Keratinocyte (primary cell): ENCODE measurements around the gene LILRB2.

Experiments used
- EZH2 ChIP-seq: IDR thresholded peaks from one replicate; pipeline ENCODE4 v1.6.1; 2012; ENCODE audit warnings: inconsistent platforms, mild to moderate bottlenecking, low read length, moderate library complexity
- TF ChIP-seq, protein P1 (sequence below), 3 experiments: IDR thresholded peaks in 1 of 3; conservative IDR thresholded peaks in 1 of 3; optimal IDR thresholded peaks in 1 of 3; 2 replicates in 2 of 3; 3 replicates in 1 of 3; pipeline versions ENCODE3 to v1.5.1; 2011; ENCODE audit warnings: low read length in 3 of 3, mild to moderate bottlenecking in 3 of 3, moderate library complexity in 2 of 3, control low read depth in 1 of 3, inconsistent platforms in 1 of 3; ENCODE audit not compliant: insufficient read depth in 2 of 3; ENCODE audit errors: extremely low read depth in 1 of 3

DNA sequence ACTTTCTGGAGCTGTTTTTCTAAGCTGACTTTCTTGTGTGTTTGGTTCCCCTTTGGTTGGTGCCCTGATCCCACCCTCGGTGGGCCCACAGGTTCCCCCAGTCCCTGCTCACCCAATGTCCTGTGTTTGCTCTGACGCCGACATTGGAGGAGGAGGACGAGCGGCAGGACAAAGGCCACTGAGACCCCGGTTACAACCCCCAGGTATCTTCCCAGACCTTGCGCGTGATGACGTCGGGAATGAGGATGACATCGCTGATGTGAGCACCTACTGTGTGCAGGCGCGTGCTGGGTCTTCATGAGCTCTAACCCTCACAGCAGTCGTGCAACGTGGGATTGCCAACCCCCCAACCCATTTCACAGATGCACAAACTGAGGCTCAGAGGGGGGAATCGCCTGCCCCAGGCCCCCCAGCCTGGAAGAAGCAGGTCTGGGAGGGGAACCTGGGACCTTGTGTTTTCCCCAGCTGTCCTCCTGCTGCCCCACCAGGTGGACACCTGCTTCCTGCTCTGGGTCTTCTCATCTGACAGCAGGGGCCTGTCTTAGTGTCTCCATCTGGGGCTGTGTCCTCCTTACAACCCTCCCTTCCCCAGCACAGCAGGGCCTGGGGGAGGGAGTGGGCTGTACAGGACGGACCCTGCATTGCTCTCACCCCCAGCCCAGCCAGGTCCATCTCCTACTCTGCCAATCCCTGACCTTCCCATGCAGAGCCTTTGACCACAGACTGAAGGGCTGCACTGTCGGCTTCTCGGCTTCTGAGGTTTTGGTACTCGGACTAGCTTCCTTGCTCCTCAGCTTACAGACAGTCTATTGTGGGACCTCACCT, 33.6 kb downstream of the LILRB2 start:
- TF ChIP-seq, protein P1, sequence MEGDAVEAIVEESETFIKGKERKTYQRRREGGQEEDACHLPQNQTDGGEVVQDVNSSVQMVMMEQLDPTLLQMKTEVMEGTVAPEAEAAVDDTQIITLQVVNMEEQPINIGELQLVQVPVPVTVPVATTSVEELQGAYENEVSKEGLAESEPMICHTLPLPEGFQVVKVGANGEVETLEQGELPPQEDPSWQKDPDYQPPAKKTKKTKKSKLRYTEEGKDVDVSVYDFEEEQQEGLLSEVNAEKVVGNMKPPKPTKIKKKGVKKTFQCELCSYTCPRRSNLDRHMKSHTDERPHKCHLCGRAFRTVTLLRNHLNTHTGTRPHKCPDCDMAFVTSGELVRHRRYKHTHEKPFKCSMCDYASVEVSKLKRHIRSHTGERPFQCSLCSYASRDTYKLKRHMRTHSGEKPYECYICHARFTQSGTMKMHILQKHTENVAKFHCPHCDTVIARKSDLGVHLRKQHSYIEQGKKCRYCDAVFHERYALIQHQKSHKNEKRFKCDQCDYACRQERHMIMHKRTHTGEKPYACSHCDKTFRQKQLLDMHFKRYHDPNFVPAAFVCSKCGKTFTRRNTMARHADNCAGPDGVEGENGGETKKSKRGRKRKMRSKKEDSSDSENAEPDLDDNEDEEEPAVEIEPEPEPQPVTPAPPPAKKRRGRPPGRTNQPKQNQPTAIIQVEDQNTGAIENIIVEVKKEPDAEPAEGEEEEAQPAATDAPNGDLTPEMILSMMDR (optimal IDR thresholded peaks at IDR 0.05 in 1 of 3, IDR thresholded peaks at IDR 0.05 in 1 of 3, conservative IDR thresholded peaks at IDR 0.05 in 1 of 3; ENCODE audit: extremely low read depth in 1 of 3, insufficient read depth in 2 of 3, low read length in 3 of 3), result no peak
- TF ChIP-seq EZH2, result no peak
